D341Med (cell line): ENCODE data around the gene METTL22.

ENCODE experiments used
- DNase-seq: peaks from one replicate; pipeline ENCODE4 v3.0.0; 2012; ENCODE audit warnings: low spot score

METTL22 gene

DNA sequence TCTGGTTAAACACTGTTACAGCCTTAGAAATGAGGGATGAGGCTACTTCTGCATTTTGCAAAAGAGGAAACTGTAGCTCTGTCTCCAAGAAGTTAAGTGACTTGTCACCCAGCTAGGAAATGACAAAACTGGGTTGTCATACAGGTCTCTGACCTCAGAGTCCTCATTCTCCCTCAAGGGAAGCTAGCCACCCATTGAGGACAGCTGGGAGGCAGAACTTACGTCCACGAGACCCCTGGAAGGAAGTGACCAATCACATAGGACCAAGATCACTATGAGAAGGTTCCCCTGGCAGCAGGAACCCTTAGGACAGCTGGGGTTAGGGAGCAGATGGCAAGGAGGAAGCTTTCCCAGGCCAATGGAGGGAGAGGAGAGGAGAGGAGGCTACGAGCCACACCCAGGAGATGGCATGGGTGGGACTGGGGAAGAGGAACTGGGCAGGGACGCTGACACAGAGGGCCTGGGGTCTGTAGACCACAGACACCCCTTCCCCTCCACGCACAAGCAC lies 11.2 kb downstream of the METTL22 start:
- DNase-seq, result no peak

- no peak for DNase-seq
Measured at GRCh38 chr16:8634991-8635736, 13.7 kb downstream of the METTL22 start.

GRCh38 chr16:8639694-8640093 lies 18.2 kb downstream of the METTL22 start:
- DNase-seq, result no peak

DNA sequence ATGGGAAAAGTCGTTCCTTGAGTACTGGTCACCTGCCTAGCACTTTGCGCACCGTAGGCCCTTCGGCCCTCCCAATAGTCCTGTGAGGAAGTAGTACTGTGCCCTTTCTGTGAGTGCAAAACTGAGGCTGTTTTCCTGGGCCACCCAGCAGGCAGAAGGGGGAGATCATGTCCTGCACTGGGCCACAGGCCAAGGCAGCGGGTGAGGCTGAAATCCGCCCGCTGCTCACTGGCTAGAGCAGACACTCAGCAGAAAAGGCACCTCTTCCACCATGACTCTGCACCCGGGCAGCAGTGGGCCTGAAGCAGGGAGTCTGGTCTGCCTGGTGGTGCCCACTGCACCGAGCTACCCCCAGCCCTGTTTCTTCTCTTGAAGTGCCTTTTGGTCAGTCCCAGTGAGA lies 20.2 kb downstream of the METTL22 start:
- no peak for DNase-seq

- DNase-seq, result no peak
Measured at GRCh38 chr16:8642146-8642545, 20.6 kb downstream of the METTL22 start.

DNA sequence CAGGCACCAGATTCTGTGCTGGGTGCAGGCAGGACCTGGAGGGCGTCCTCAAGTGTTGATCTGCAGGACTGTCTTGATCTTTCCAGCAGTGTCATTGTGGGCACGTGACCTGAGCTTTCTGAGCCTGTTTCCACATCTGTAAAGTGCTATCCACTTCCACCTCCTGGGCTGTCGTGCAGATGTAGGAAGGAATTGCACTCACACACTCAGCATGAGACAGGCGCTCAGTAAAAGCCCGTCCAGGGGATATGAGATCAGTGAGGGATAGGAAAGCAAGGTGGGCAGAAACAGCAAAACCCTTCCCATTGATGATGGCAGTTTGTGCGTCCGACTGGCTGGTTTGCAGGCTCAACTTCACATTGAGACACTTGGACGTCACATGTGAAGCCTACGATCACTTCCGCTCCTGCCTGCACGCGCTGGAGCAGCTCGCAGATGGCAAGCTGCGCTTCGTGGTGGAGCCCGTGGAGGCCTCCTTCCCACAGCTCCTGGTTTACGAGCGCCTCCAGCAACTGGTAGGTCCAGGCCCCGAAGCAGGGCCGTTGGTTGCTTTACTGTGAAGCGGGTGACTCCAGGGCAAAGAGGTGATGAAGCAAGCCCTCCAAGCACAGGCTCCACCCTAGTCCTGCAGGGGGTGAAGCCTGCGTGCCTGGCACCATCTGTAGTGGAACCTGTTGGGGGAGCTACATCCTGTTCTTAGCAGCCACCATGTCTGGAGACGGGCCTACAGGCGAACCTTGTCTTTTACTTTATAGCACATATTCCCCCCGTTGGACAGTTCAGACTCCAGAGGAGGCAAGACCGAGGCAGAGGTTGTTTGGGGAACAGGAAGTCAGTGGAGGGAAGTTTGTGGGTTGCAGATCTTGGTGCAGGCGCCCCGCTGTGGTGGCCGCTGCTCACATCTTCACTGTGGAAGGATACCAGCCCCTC lies 23.0 kb downstream of the METTL22 start:
- DNase-seq, result no peak

GRCh38 chr16:8645141-8645521 lies 23.6 kb downstream of the METTL22 start:
- DNase-seq, result no peak

DNA sequence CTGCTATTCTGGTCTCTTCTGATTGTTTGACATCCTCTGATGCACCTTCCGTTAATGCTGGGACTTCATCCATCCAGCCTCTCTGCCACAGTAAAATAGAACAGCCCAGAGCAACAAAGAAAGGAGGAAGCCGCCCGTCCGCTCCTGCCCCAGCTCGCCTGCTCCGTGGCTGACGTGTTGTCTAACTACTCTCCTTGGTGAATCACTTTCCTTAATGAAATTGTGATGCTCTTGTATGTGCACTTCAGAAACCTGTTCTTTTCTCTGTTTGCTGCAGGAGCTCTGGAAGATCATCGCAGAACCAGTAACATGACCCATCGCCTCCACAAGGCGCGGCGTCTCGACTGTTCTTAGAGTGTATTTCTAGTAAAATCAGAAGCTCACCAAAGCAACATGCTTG lies 24.3 kb downstream of the METTL22 start:
- no peak for DNase-seq

DNA sequence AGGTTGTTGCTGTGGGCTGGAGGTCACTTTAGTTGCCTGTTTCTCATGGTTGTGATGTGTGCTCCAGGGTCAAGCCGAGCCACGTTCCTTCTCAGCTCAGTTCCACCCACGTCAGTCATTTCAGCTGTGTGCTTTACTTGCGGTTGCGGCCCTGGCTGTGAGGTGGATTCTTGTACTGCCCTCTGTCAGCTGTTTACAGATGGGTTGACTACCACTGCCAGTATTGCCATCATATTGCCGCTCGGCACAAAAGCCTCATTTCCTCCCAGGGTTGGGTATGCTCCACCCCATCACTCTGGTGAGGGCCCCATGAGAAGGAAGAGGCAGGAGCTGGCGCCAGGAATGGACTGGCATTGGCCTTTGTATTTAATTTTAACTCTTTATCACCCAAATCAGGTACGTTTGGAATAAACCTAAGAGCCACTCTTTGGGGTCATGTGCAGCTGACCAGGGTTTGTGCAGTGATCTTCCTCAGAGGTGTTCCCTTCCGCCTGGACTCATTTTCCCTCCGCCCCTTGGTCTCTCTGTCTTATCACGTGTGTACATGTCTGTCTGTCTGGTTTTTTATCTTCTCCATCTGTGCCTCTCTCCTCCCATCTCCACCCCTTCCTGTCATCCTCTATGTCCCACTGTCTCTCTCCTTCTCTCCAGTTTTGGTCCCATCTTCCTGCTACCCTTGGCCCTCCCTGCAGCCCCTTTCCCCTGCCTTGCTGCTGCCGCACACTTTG lies 25.0 kb downstream of the METTL22 start:
- DNase-seq, result no peak

- DNase-seq, result no peak
Measured at GRCh38 chr16:8647721-8648318, 26.3 kb downstream of the METTL22 start.

DNA sequence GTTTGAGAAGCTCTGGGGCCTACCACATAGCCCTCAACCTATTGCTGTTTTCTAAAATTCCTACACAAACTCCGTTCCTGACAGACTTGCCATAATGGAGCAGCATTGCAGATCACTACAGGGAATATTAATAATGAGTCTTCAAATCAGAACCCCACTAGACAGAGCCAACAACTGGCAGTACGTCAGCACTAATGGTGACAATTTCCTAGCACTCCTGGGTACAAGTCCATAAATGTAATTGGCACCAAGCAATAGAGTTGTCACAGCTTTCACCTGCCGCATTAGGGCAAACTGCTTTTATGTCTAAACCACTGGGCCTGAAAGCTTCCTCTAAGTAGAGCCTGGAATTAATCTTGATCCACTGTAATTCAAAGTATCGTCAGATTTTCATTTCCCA lies 27.4 kb downstream of the METTL22 start:
- no peak for DNase-seq

GRCh38 chr16:8649829-8650554 lies 28.5 kb downstream of the METTL22 start:
- no peak for DNase-seq

DNA sequence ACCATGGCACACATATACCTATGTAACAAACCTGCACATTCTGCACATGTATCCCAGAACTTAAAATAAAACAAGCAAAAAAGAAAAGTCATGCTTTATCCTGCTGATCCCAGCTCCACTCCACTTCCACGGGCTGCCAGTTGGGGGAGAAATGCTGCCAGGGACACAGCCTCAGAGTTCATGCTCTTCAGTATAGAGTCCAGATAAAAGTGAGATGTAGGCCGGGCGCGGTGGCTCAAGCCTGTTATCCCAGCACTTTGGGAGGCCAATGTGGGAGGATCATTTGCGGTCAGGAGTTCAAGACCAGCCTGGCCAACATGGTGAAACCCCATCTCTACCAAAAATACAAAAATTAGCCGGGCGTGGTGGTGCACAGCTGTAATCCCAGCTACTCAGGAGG lies 30.5 kb downstream of the METTL22 start:
- peak; percentile 54 for DNase-seq

DNA sequence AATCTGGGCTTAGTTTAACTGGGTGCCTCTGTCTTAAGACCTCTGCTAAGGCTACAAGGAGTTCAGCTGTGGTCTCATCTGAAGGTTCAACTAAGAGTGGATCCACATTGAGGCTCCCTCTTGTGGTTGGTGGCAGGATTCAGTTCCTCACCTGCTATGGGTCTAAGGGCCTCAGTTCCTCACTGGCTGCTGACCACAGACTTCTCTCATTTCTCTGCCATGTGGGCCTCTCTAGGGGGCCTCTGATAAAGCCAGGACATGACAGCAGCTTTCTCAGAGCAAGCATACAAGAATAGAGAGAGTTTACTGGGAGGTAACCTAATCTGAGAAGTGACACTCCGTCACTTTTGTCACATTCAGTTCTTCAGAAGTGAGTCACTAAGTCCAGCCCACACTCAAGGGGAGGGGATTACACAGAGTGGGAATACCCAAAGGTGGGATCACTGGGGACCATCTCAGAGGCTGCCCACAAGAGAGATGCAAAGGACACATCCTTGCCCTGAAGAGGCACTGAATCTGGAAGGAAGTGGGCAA lies 33.8 kb downstream of the METTL22 start:
- peak; percentile 54 for DNase-seq

GRCh38 chr16:8656376-8656775 lies 34.9 kb downstream of the METTL22 start:
- no peak for DNase-seq

DNA sequence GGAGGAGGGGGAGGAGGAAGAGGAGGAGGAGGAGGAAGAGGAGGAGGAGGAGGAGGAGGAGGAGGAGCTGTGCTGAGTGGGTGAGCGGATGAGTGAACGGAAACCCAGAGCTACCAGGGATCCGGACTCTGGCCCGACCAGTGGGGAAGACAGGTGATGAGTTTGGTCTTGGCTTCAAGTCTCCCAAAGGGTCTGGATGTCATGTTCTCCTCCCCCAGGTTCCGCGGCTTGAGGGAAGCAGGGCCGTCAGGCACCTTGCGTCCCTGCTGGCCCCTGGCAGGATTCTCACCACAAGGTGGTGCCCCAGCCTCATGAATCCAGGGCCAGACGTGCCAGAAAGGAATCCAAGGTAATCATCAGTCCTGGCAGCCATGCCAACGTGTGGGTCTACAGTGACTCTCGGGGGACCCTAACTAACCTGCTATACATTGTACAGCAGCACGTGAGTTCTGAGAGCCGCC lies 39.4 kb downstream of the METTL22 start:
- peak; percentile 86 for DNase-seq

- no peak for DNase-seq
Measured at GRCh38 chr16:8661703-8662102, 40.2 kb downstream of the METTL22 start.

DNA sequence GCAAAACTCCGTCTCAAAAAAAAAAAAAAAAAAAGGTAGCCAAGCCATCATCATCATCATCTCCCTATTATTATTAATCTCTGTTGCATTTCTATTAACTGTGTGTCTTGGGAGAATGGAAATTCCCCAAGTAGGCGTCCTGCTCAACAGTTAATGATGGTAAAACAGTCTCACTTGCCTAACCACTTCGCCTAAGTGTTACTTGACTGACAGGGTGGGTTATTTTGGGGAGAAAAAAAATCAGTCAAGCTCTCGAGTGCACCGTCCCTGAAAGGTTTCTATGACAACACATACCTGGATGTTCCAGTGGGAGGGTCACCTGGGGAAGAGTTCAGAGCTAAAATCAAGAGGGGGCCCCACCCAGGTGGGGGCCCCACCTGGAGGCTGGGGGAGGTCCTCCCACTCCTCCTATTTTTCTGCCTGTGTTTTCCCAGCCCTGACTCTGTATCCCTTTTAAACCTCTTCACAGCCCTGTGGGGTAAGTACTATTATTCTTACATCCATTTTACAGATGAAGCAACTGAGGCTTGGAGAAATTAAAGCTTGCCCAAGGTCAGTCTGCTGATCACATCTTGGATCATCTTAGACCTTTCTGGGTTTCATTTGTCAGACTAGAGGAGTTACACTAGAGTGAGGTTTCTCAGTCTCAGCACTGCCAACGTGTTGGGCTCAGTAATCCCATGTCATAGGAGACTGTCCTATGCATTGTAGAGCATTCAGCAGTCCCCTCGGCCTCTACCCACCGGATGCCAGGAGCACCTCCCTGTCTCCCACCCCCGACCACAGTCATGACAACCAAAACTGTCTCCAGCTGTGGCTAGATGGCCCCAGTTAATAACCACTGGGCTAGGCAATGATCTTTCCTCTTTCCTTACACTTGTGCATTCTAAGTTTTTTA lies 41.9 kb downstream of the METTL22 start:
- DNase-seq, result no peak

DNA sequence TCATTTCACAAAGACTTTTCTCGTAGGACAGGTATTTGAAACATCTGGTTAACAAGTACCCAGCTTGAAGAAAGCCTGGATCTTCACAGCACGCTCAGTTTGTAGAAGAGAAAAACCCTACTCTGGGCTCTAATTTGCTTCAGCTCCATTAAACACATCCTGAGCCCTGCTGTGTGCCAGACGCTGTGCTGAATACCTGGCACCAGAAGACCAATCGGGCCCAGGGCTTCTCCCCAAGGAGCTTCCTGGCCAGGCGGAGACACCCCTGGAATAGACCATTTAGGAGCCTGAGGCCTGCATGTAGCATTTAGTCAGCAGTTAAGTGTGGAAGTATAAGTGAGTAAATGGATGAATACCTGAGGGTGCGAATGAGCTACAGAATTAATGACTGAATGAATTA lies 44.0 kb downstream of the METTL22 start:
- no peak for DNase-seq

DNA sequence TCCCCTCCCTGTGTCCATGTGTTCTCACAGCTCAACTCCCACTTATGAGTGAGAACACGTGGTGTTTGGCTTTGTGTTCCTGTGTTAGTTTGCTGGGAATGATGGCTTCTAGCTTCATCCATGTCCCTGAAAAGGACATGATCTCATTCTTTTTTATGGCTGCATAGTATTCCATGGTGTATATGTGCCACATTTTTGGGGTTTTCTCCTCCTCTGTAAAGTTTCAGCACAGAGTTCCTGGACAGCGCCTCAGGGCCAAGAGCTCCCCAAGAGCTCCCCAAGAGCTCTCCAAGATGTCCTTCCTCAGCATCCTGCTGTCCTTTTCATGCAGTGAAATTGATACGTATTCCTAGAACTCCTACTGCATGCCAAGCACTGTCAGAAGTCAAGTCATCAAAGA lies 46.0 kb downstream of the METTL22 start:
- DNase-seq, result no peak
